IPS-NIHi7 (cell line): Measurements from ENCODE around the gene PODN.

Source experiments
- DNase-seq: peaks from one replicate; pipeline ENCODE4 v3.0.0; 2012; ENCODE audit warnings: mixed read lengths; ENCODE audit errors: extremely low spot score

The PODN gene

DNA sequence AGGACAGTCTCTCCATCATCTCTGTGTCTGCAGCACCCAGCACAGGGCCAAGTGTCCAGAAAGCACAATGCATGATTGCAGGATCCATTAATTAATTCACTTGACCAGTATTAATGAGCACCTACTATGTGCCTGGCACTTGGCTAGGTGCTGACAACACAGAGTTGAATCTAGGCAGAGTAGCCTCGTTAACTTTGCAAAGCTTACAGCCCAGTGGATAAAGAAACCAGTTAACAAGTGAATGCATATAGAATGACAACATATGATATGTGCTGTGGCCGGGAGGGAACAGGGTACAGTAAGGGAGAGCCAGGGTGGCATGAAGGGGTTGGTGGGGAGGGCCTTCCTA, 69.6 kb downstream of the PODN start:
- no peak for DNase-seq

DNA sequence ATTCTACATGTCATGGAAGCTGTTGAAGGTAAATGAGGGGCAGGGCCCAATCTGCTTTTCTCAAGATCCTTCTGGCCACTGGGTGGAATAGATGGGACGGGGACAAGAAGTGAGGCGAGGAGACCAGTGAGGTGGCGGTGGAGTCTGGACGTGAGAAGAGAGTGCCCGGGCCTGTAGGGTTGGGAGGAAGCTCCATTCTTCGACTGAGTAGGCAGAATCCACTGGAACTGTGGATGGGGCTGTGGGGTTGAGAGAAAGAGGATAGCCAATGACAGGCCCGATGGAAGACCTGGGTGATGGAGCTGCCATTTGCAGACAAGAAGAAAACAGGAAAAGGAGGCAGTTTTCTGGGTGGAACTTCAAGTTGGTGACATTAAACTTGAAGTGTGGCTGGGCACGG, 70.2 kb downstream of the PODN start:
- DNase-seq = no peak

DNA sequence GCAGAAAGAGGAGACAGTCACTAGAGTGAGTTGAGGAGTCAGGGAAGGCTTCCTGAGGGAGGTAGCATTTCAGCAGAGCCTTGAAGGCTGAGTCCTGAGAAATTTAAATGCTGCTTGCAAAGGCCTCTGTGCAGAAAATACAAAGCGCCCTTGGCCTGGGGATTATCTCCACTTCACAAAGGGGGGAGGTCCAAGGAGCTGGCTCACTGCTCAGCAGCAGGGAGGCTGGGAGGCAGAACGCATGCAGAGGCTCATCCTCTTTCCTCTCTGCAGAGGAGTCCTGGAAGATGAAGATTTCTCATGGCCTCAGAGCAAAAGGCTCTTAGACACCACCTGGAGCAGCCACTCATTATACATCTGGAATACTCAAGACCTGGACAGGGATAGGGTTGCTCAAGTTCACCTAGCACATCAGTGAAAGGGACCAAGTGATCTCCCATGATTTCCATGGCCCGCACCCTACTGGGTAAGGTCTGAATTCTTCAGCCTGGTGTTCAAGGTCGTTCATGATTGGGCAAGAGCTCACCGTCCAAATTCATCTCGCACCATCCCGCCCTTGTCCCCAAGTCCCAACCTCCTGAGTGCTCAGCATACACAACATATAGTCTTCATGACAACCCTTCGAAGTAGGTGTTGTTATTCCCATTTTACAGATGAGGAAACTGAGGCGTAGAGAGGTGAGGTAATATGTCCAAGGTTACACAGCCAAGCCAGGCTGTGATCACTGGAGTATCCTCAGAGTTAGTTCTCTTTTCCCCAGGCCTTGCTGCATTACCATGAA, 71.4 kb downstream of the PODN start:
- DNase-seq = no peak

DNA sequence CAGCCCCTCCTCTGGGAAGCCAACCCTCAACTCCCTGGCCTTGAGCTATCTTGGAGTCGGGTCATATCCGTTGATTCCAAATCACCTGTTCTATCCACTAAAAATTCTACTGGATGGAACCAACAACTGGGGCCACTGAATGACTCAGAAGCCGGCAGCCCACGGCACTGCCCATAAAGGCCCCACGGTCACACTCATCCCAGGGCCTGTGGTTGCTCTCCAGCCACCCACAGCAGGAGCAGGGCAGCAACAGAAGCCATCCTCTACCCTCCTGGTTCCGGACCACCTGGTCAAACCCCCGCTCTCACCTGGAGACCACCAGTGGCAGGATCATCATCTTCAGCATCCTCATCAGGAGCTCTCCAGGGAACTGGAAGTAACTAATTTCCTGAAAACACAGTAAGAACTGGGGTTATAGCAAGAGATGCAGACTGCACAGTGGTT, 72.1 kb downstream of the PODN start:
- DNase-seq = no peak
